ENCODE results near the gene GRAMD2B.

The GRAMD2B gene

GRCh38 chr5:126414874-126415502 is 8.2 kb upstream of the GRAMD2B start:
- Histone ChIP-seq H3K4me1 (ENCODE audit: insufficient read depth, low read length) (no peaks in the 10 kb centered on the region), H3K4me3 (ENCODE audit: low read length) (no peak overlapping the region), H3K9ac (ENCODE audit: low read depth, low read length) (no peak overlapping the region), H3K27ac (ENCODE audit: low read length) (no peak overlapping the region), H3K36me3 (ENCODE audit: insufficient read depth, low read depth, low read length) (no peaks in the 10 kb centered on the region), H3K27me3 (ENCODE audit: insufficient read depth, low read length) (no peaks in the 10 kb centered on the region), H3K9me3 (ENCODE audit: insufficient read depth, low read depth, low read length) (no peaks in the 10 kb centered on the region)

GRCh38 chr5:126415789-126416188 is 7.4 kb upstream of the GRAMD2B start:
- H3K4me1 ChIP-seq (ENCODE audit: insufficient read depth, low read length) = no peaks in the 10 kb centered on the region
- H3K9ac ChIP-seq (ENCODE audit: low read depth, low read length) = no peak overlapping the region
- no peak overlapping the region for H3K27ac ChIP-seq (ENCODE audit: low read length)
- H3K4me3 ChIP-seq (ENCODE audit: low read length) = no peak overlapping the region
- no peaks in the 10 kb centered on the region for H3K36me3 ChIP-seq (ENCODE audit: insufficient read depth, low read depth, low read length)
- H3K9me3 ChIP-seq (ENCODE audit: insufficient read depth, low read depth, low read length) = no peaks in the 10 kb centered on the region
- H3K27me3 ChIP-seq (ENCODE audit: insufficient read depth, low read length) = no peaks in the 10 kb centered on the region

- Histone ChIP-seq H3K9me3 (ENCODE audit: insufficient read depth, low read depth, low read length) (no peaks in the 10 kb centered on the region), H3K4me1 (ENCODE audit: insufficient read depth, low read length) (no peaks in the 10 kb centered on the region), H3K27me3 (ENCODE audit: insufficient read depth, low read length) (no peaks in the 10 kb centered on the region), H3K36me3 (ENCODE audit: insufficient read depth, low read depth, low read length) (no peaks in the 10 kb centered on the region), H3K4me3 (ENCODE audit: low read length) (no peak overlapping the region), H3K27ac (ENCODE audit: low read length) (no peak overlapping the region), H3K9ac (ENCODE audit: low read depth, low read length) (no peak overlapping the region)
Measured at GRCh38 chr5:126416266-126416925, 6.8 kb upstream of the GRAMD2B start.

GRCh38 chr5:126417178-126417577 is 6.0 kb upstream of the GRAMD2B start:
- H3K36me3 ChIP-seq (ENCODE audit: insufficient read depth, low read depth, low read length) = no peaks in the 10 kb centered on the region
- no peak overlapping the region for H3K4me3 ChIP-seq (ENCODE audit: low read length)
- H3K4me1 ChIP-seq (ENCODE audit: insufficient read depth, low read length) = no peaks in the 10 kb centered on the region
- no peaks in the 10 kb centered on the region for H3K27me3 ChIP-seq (ENCODE audit: insufficient read depth, low read length)
- no peaks in the 10 kb centered on the region for H3K9me3 ChIP-seq (ENCODE audit: insufficient read depth, low read depth, low read length)
- no peak overlapping the region for H3K9ac ChIP-seq (ENCODE audit: low read depth, low read length)
- no peak overlapping the region for H3K27ac ChIP-seq (ENCODE audit: low read length)

- no peak overlapping the region for H3K27ac ChIP-seq (ENCODE audit: low read length)
- peaks cover 4% of the 10 kb centered on the region; the same call in 1 of the 2 replicates for H3K4me1 ChIP-seq (ENCODE audit: insufficient read depth, low read length)
- H3K9ac ChIP-seq (ENCODE audit: low read depth, low read length) = no peak overlapping the region
- no peaks in the 10 kb centered on the region for H3K36me3 ChIP-seq (ENCODE audit: insufficient read depth, low read depth, low read length)
- H3K9me3 ChIP-seq (ENCODE audit: insufficient read depth, low read depth, low read length) = no peaks in the 10 kb centered on the region
- no peaks in the 10 kb centered on the region for H3K27me3 ChIP-seq (ENCODE audit: insufficient read depth, low read length)
- no peak overlapping the region for H3K4me3 ChIP-seq (ENCODE audit: low read length)
Measured at GRCh38 chr5:126419102-126419501, 4.1 kb upstream of the GRAMD2B start.

GRCh38 chr5:126428421-126428820 is 5.2 kb downstream of the GRAMD2B start:
- Histone ChIP-seq H3K9me3 (ENCODE audit: insufficient read depth, low read depth, low read length) (no peaks in the 10 kb centered on the region), H3K36me3 (ENCODE audit: insufficient read depth, low read depth, low read length) (peaks cover 5% of the 10 kb centered on the region; the same call in 1 of the 2 replicates), H3K4me3 (ENCODE audit: low read length) (no peak overlapping the region), H3K27me3 (ENCODE audit: insufficient read depth, low read length) (no peaks in the 10 kb centered on the region), H3K27ac (ENCODE audit: low read length) (no peak overlapping the region), H3K9ac (ENCODE audit: low read depth, low read length) (no peak overlapping the region), H3K4me1 (ENCODE audit: insufficient read depth, low read length) (peaks cover 5% of the 10 kb centered on the region; the same call in 1 of the 2 replicates)

- Histone ChIP-seq H3K4me1 (ENCODE audit: insufficient read depth, low read length) (no peaks in the 10 kb centered on the region), H3K27me3 (ENCODE audit: insufficient read depth, low read length) (no peaks in the 10 kb centered on the region), H3K9me3 (ENCODE audit: insufficient read depth, low read depth, low read length) (no peaks in the 10 kb centered on the region), H3K4me3 (ENCODE audit: low read length) (no peak overlapping the region), H3K27ac (ENCODE audit: low read length) (no peak overlapping the region), H3K9ac (ENCODE audit: low read depth, low read length) (no peak overlapping the region), H3K36me3 (ENCODE audit: insufficient read depth, low read depth, low read length) (peaks cover 5% of the 10 kb centered on the region; the same call in 1 of the 2 replicates)
Measured at GRCh38 chr5:126430631-126431030, 7.4 kb downstream of the GRAMD2B start.

GRCh38 chr5:126433701-126434100 is 10.5 kb downstream of the GRAMD2B start:
- H3K4me3 ChIP-seq (ENCODE audit: low read length) = no peak overlapping the region
- no peak overlapping the region for H3K27ac ChIP-seq (ENCODE audit: low read length)

GRCh38 chr5:126435261-126435660 is 12.1 kb downstream of the GRAMD2B start:
- Histone ChIP-seq H3K4me1 (ENCODE audit: insufficient read depth, low read length) (no peaks in the 10 kb centered on the region), H3K9me3 (ENCODE audit: insufficient read depth, low read depth, low read length) (no peaks in the 10 kb centered on the region)

More at GRCh38 chr5:126433701-126434100, 10.5 kb downstream of the GRAMD2B start:
- Histone ChIP-seq H3K9me3 (ENCODE audit: insufficient read depth, low read depth, low read length) (no peaks in the 10 kb centered on the region), H3K9ac (ENCODE audit: low read depth, low read length) (no peak overlapping the region), H3K36me3 (ENCODE audit: insufficient read depth, low read depth, low read length) (peaks cover 6% of the 10 kb centered on the region; the same call in 1 of the 2 replicates), H3K4me1 (ENCODE audit: insufficient read depth, low read length) (no peaks in the 10 kb centered on the region), H3K27me3 (ENCODE audit: insufficient read depth, low read length) (no peaks in the 10 kb centered on the region)

GRCh38 chr5:126435714-126436113 is 12.5 kb downstream of the GRAMD2B start:
- H3K4me1 ChIP-seq (ENCODE audit: insufficient read depth, low read length) = no peaks in the 10 kb centered on the region
- no peaks in the 10 kb centered on the region for H3K27me3 ChIP-seq (ENCODE audit: insufficient read depth, low read length)
- H3K4me3 ChIP-seq (ENCODE audit: low read length) = no peak overlapping the region
- no peak overlapping the region for H3K9ac ChIP-seq (ENCODE audit: low read depth, low read length)
- 0 out of 2 replicates have a peak, but pooled peaks cover 4% of the 10 kb centered on the region for H3K36me3 ChIP-seq (ENCODE audit: insufficient read depth, low read depth, low read length)
- no peak overlapping the region for H3K27ac ChIP-seq (ENCODE audit: low read length)
- H3K9me3 ChIP-seq (ENCODE audit: insufficient read depth, low read depth, low read length) = no peaks in the 10 kb centered on the region

More at GRCh38 chr5:126435261-126435660, 12.1 kb downstream of the GRAMD2B start:
- Histone ChIP-seq H3K27me3 (ENCODE audit: insufficient read depth, low read length) (no peaks in the 10 kb centered on the region), H3K27ac (ENCODE audit: low read length) (no peak overlapping the region), H3K36me3 (ENCODE audit: insufficient read depth, low read depth, low read length) (0 out of 2 replicates have a peak, but pooled peaks cover 4% of the 10 kb centered on the region), H3K9ac (ENCODE audit: low read depth, low read length) (no peak overlapping the region), H3K4me3 (ENCODE audit: low read length) (no peak overlapping the region)

GRCh38 chr5:126437721-126438120 is 14.5 kb downstream of the GRAMD2B start:
- Histone ChIP-seq H3K9me3 (ENCODE audit: insufficient read depth, low read depth, low read length) (no peaks in the 10 kb centered on the region), H3K27me3 (ENCODE audit: insufficient read depth, low read length) (no peaks in the 10 kb centered on the region), H3K9ac (ENCODE audit: low read depth, low read length) (no peak overlapping the region), H3K4me1 (ENCODE audit: insufficient read depth, low read length) (no peaks in the 10 kb centered on the region), H3K36me3 (ENCODE audit: insufficient read depth, low read depth, low read length) (0 out of 2 replicates have a peak, but pooled peaks cover 4% of the 10 kb centered on the region), H3K27ac (ENCODE audit: low read length) (no peak overlapping the region), H3K4me3 (ENCODE audit: low read length) (no peak overlapping the region)

GRCh38 chr5:126438267-126438666 is 15.1 kb downstream of the GRAMD2B start:
- Histone ChIP-seq H3K27me3 (ENCODE audit: insufficient read depth, low read length) (no peaks in the 10 kb centered on the region), H3K4me1 (ENCODE audit: insufficient read depth, low read length) (no peaks in the 10 kb centered on the region), H3K36me3 (ENCODE audit: insufficient read depth, low read depth, low read length) (0 out of 2 replicates have a peak, but pooled peaks cover 4% of the 10 kb centered on the region), H3K9me3 (ENCODE audit: insufficient read depth, low read depth, low read length) (no peaks in the 10 kb centered on the region), H3K27ac (ENCODE audit: low read length) (no peak overlapping the region), H3K9ac (ENCODE audit: low read depth, low read length) (no peak overlapping the region), H3K4me3 (ENCODE audit: low read length) (no peak overlapping the region)
